HG03469 (cell line): ENCODE results near the gene SRF.
"Not testable (repeated sequence)": the region's sequence is repeated elsewhere in the genome, so short reads cannot be mapped to it uniquely, and the experiment has no call there.

Experiments used
- ATAC-seq: cut with Tn5 transposase; IDR thresholded peaks from one replicate; pipeline ENCODE4 v1.9.1; 2021; ENCODE audit warnings: mild to moderate bottlenecking, moderate library complexity, moderate number of reproducible peaks; ENCODE audit not compliant: unreplicated experiment

Gene SRF

DNA sequence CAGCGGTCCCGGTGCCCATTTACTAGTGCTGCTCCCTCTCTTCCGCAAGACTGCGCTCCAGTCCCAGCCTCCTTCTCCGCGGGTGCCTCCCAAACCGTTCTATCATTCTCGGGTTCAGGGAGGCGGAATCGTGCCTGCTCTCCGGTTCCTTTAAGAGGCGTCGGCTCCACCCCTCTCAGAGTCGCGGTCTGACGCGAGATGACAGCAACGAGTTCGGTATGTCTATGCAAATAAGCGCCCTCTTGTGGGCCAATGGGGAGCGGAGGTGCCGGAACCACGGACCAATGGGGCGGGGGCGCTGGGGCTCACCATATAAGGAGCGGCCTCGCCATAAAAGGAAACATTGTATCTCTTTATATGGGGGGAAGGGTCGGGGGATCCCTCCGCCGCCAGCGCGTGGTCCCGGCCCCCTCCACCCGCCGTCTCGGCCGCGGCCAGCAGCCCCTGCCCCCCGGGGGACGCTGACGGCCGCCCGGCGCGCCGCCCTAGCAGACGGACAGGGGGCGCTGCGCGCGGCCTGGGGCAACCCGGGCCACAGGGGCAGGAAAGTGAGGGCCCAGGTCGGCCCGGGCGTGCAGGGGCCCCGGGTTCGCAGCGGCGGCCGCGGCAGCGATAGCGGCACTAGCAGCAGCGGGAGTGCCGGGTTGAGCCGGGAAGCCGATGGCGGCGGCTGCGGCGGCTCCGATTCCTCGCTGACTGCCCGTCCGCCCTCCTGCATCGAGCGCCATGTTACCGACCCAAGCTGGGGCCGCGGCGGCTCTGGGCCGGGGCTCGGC, at the start of gene SRF:
Gene SRF (plus strand): TSS at position 339 of the 776 bp plus-strand sequence. CDS start 388 bp downstream, at position 727.
- peak; percentile 35 for ATAC-seq

DNA sequence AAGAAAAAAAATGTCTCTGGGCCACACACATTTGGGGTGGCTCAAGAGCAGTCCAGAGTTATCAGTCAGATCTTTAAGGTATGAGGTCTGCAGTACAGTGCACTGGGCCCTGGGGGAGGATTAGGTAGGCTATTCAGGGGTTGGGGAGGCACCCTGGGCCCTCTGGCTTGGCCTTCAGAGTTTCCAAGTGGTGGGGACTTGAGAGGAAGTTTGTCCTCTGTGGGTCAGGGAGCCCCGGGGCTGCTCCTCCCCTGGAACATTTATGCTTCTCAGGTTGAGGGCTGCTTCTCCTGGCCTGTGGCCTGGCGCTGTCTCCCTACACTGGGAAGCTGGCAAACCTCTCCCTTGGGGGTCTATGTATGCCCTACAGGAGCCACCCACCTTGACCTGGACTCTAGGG, 48.9 kb upstream of the SRF start:
- ATAC-seq = no peak

GRCh38 chr6:43123461-43124314, 47.4 kb upstream of the SRF start:
- no peak for ATAC-seq

DNA sequence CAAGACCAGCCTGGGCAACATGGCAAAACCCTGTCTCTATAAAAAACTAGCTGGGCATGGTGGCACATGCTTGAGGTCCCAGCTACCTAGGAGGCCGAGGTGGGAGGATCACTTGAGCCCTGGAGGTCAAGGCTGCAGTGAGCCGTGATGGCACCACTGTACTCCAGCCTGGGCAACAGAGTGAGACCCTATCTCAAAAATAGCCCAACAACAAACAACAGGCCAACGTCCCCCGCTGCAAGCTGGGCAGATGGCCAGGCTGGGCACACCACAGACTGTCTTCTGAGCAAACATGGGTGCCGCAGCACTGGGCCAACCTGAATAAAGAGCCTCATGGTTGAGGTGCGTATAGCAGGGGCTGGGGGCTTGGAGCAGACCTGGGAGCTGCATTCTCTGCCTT, 46.6 kb upstream of the SRF start:
- ATAC-seq = no peak

- ATAC-seq = no peak
These were observed 46.0 kb upstream of the SRF start for GRCh38 chr6:43125119-43125518.

DNA sequence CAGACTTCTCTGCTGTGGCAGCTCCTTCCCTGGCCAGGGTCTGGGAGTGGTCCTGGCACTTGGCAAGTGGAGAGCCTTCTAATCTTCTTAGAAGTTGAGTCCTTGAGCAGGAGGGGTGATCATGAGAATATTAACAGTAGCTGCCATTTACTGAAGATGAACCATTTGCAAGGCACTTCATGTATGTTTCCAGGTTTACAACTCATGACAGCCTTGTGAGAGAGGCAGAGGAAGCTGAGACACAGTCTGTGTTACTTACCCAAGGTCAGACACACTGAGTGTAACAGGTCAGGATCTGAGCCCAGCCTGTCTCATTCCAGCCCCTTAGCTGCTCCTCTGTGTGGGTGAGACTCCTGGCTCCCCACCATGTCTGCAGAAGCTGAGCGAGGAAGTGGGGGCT, 45.5 kb upstream of the SRF start:
- no peak for ATAC-seq

DNA sequence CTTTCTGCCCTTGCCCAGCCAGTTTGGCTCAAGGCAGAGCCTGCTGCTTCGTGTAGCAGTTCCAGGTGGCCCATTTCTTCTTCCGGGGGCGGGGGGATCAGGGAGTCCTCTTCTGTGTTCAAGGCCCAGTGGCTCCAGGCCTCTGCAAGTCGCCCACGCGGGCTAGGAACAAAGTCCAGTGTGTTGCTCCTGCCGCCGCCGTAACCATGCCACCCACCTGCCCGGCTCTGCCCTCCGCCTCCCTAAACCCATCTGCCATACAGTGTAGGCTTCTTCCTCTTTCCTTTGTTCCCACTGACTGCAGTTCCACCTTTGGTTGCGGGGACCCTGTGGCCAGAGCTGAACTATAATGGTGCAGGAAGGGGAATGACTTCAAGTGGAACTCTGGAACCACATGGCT, 43.9 kb upstream of the SRF start:
- no peak for ATAC-seq

- no peak for ATAC-seq
These were observed 43.2 kb upstream of the SRF start for GRCh38 chr6:43127877-43128276.

GRCh38 chr6:43128926-43129325, 42.1 kb upstream of the SRF start:
- no peak for ATAC-seq

- no peak for ATAC-seq
These were observed 41.5 kb upstream of the SRF start for GRCh38 chr6:43129434-43130194.

- ATAC-seq = no peak
These were observed 40.6 kb upstream of the SRF start for GRCh38 chr6:43130429-43130828.

- ATAC-seq = not testable (repeated sequence)
These were observed 39.7 kb upstream of the SRF start for GRCh38 chr6:43131379-43131778.

DNA sequence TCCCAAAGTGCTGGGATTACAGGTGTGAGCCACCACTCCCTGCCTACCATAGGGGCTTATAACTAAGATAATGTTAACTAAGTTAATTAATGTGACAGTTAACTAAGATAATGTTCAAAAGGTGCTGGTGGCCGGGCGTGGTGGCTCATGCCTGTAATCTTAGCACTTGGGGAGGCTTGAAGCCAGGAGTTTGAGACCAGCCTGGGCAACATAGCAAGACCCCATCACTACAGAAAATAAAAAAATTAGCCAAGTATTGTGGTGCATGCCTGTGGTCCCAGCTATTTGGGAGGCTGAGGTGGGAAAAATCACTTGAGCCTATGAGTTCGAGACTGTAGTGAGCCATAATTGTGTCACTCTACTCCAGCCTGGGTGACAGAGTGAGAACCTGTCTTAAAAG, 32.8 kb upstream of the SRF start:
- ATAC-seq = no peak

GRCh38 chr6:43139973-43140372, 31.1 kb upstream of the SRF start:
- ATAC-seq = not testable (repeated sequence)

DNA sequence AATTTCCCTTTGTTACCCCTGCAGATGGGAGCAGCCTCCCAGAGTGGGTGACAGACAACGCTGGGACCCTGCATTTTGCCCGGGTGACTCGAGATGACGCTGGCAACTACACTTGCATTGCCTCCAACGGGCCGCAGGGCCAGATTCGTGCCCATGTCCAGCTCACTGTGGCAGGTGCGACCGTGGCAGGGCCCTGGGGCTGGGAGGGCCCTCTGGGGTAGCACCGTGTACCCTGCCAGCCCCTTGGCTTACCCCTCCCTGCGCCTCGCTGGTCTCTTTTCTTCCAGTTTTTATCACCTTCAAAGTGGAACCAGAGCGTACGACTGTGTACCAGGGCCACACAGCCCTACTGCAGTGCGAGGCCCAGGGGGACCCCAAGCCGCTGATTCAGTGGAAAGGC, 29.4 kb upstream of the SRF start:
- no peak for ATAC-seq

GRCh38 chr6:43142101-43142500, 29.0 kb upstream of the SRF start:
- ATAC-seq = no peak

GRCh38 chr6:43143235-43144128, 27.6 kb upstream of the SRF start:
- no peak for ATAC-seq

- ATAC-seq = no peak
These were observed 26.2 kb upstream of the SRF start for GRCh38 chr6:43144879-43145278.

- no peak for ATAC-seq
These were observed 24.8 kb upstream of the SRF start for GRCh38 chr6:43146261-43146660.
